Renal cortex interstitium (tissue), 15 donors: ENCODE measurements around the gene LHFPL5. TPM values are rescaled to one million over a fixed set of nuclear protein-coding genes. Genes with fewer than 3 reads are reported as not detected.

Source experiments
- DNase-seq, 11 donors: peaks; one replicate each; pipeline ENCODE4 v3.0.0-alpha.2; 2013; ENCODE audit warnings: low read depth in 9 of 11, low spot score in 4 of 11; ENCODE audit errors: extremely low read depth in 1 of 11
- long read RNA-seq, 16 experiments: transcript quantifications; one replicate each; lab custom pipeline, GENCODE V29; 2026
- polyA plus RNA-seq, 3 donors: library from polyadenylated mRNA; unstranded; fragments of 120-200 nt; gene quantifications; one replicate each; pipeline ENCODE4 v1.2.1, GENCODE V29; 2013; ENCODE audit not compliant: insufficient read length in 3 of 3

Gene LHFPL5
- under 1 TPM in 2 of 3 donors, not detected in 1; 0.12 to 0.32 TPM for polyA plus RNA-seq
- long read RNA-seq, donor 1, result 0 reads
- long read RNA-seq, donor 2, partial matches to known transcripts, result 24 of 24 reads
- long read RNA-seq, donor 2, other reads (novel, unspliced or antisense), result 0 of 24 reads
- long read RNA-seq, donor 3, partial matches to known transcripts, result 46 of 46 reads
- long read RNA-seq, donor 3, other reads (novel, unspliced or antisense), result 0 of 46 reads
- long read RNA-seq, donor 4, result 0 reads
- long read RNA-seq, donor 5, result 0 reads
- long read RNA-seq, donor 6, result 0 reads
- long read RNA-seq, donor 7, partial matches to known transcripts, result 44 of 44 reads
- long read RNA-seq, donor 7, other reads (novel, unspliced or antisense), result 0 of 44 reads
- long read RNA-seq, donor 8, result 0 reads
- long read RNA-seq, donor 9, result 0 reads
- long read RNA-seq, donor 10, partial matches to known transcripts, result 20 of 20 reads
- long read RNA-seq, donor 10, other reads (novel, unspliced or antisense), result 0 of 20 reads
- long read RNA-seq, donor 11, result 0 reads
- long read RNA-seq, donor 12, partial matches to known transcripts, result 5 of 5 reads
- long read RNA-seq, donor 12, other reads (novel, unspliced or antisense), result 0 of 5 reads
- long read RNA-seq, donor 13, result 0 reads
- long read RNA-seq, donor 14, partial matches to known transcripts, result 17 of 17 reads
- long read RNA-seq, donor 14, other reads (novel, unspliced or antisense), result 0 of 17 reads
- long read RNA-seq, donor 15, result 0 reads
- long read RNA-seq, donor 16, result 0 reads

- DNase-seq, result peak; percentile 17 to 70 (median 55)
These were observed at the start of gene LHFPL5 for GRCh38 chr6:35804996-35805736. Gene LHFPL5 (plus strand): TSS chr6:35805352. CDS start chr6:35805671, 319 bp downstream.

- no peak for DNase-seq
These were observed 47.6 kb upstream of the LHFPL5 start for GRCh38 chr6:35757456-35758123.

GRCh38 chr6:35759426-35759825, 45.7 kb upstream of the LHFPL5 start:
- DNase-seq, result peak in 2 of 11 donors; percentile 50 to 56

GRCh38 chr6:35765739-35766138, 39.4 kb upstream of the LHFPL5 start:
- DNase-seq, result no peak

GRCh38 chr6:35769211-35769610, 35.9 kb upstream of the LHFPL5 start:
- DNase-seq, result no peak

GRCh38 chr6:35771343-35771627, 33.9 kb upstream of the LHFPL5 start:
- no peak for DNase-seq

GRCh38 chr6:35774116-35774794, 30.9 kb upstream of the LHFPL5 start:
- no peak for DNase-seq

- DNase-seq, result no peak
These were observed 30.1 kb upstream of the LHFPL5 start for GRCh38 chr6:35775031-35775430.

- peak in 4 of 11 donors; percentile 28 to 53 (median 34) for DNase-seq
These were observed 28.6 kb upstream of the LHFPL5 start, which contains the start of gene CLPSL2 for GRCh38 chr6:35776364-35777215. Gene CLPSL2 (plus strand): TSS chr6:35776598. CDS start chr6:35776619, 21 bp downstream.

- DNase-seq, result no peak
These were observed 27.6 kb upstream of the LHFPL5 start for GRCh38 chr6:35777356-35778102.

- no peak for DNase-seq
These were observed 26.7 kb upstream of the LHFPL5 start for GRCh38 chr6:35778437-35778836.

GRCh38 chr6:35780719-35781118, 24.4 kb upstream of the LHFPL5 start, which contains the start of gene CLPSL1:
Gene CLPSL1 (plus strand): TSS chr6:35781019. CDS start chr6:35781111, 92 bp downstream.
- no peak for DNase-seq

- DNase-seq, result no peak
These were observed 23.9 kb upstream of the LHFPL5 start for GRCh38 chr6:35781290-35781689.

- no peak for DNase-seq
These were observed 22.7 kb upstream of the LHFPL5 start for GRCh38 chr6:35782424-35782823.

GRCh38 chr6:35784200-35784599, 21.0 kb upstream of the LHFPL5 start:
- no peak for DNase-seq

GRCh38 chr6:35786272-35786671, 18.9 kb upstream of the LHFPL5 start:
- no peak for DNase-seq

GRCh38 chr6:35786810-35787209, 18.3 kb upstream of the LHFPL5 start:
- peak in 2 of 11 donors; percentile 37 to 40 for DNase-seq
